ENCODE results near the gene NMNAT3. TPM values are rescaled to one million over a fixed set of nuclear protein-coding genes. Genes with fewer than 3 reads are reported as not detected.

The NMNAT3 gene
- total and polyA plus RNA-seq, 7 experiments from 2014 or later = 0.56 to 7.7 (median 5.6) TPM

GRCh38 chr3:139657434-139657833 lies 20.3 kb downstream of the NMNAT3 start:
- Histone ChIP-seq H3K4me3 (ENCODE audit: low read length) (no peak overlapping the region), H3K9me3 (ENCODE audit: control insufficient read depth in 2 of 3, low read length in 3 of 3) (no peaks in the 10 kb centered on the region), H3K27me3 (ENCODE audit: control insufficient read depth in 2 of 2, insufficient read depth in 2 of 2, low read length in 2 of 2) (no peaks in the 10 kb centered on the region), H3K4me1 (ENCODE audit: control insufficient read depth in 2 of 2, insufficient read depth in 2 of 2, low read length in 2 of 2) (no peaks in the 10 kb centered on the region), H3K36me3 (ENCODE audit: control insufficient read depth in 2 of 3, insufficient read depth in 3 of 3, low read length in 3 of 3) (no peaks in the 10 kb centered on the region), H3K27ac (ENCODE audit: low read depth, low read length) (no peak overlapping the region)
- Mint-ChIP-seq H3K4me3 (no peak overlapping the region), H3K36me3 (peaks cover 0 to 27% (median 9%) of the 10 kb centered on the region in 5 donors), H3K9me3 (peaks cover 0 to 2% (median 0%) of the 10 kb centered on the region in 11 donors), H3K4me1 (peaks cover 0 to 1% (median 0%) of the 10 kb centered on the region in 7 donors), H3K27me3 (no peaks in the 10 kb centered on the region), H3K27ac (no peak overlapping the region)
- ATAC-seq (no peak), DNase-seq (no peak)
- ChIA-PET CTCF (no interaction called here), POLR2A (no interaction called here)
- intact Hi-C loops (cut with micrococcal nuclease) = no loop called here

GRCh38 chr3:139655909-139656595 lies 21.7 kb downstream of the NMNAT3 start:
- Histone ChIP-seq H3K4me3 (ENCODE audit: low read length) (no peak overlapping the region), H3K36me3 (ENCODE audit: control insufficient read depth in 2 of 3, insufficient read depth in 3 of 3, low read length in 3 of 3) (no peaks in the 10 kb centered on the region), H3K9me3 (ENCODE audit: control insufficient read depth in 2 of 3, low read length in 3 of 3) (no peaks in the 10 kb centered on the region), H3K27ac (ENCODE audit: low read depth, low read length) (no peak overlapping the region), H3K4me1 (ENCODE audit: control insufficient read depth in 2 of 2, insufficient read depth in 2 of 2, low read length in 2 of 2) (no peaks in the 10 kb centered on the region), H3K27me3 (ENCODE audit: control insufficient read depth in 2 of 2, insufficient read depth in 2 of 2, low read length in 2 of 2) (no peaks in the 10 kb centered on the region)
- H3K9me3 Mint-ChIP-seq = peaks cover 0 to 2% (median 0%) of the 10 kb centered on the region in 11 donors
- H3K4me3 Mint-ChIP-seq = no peak overlapping the region
- no peaks in the 10 kb centered on the region for H3K27me3 Mint-ChIP-seq
- no peak overlapping the region for H3K27ac Mint-ChIP-seq
- intact Hi-C loops (cut with micrococcal nuclease) = no loop called here
- ChIA-PET CTCF (no interaction called here), POLR2A (no interaction called here)
- DNase-seq (no peak), ATAC-seq (no peak)
- peaks cover 0 to 1% (median 0%) of the 10 kb centered on the region in 7 donors for H3K4me1 Mint-ChIP-seq
- peaks cover 0 to 15% (median 5%) of the 10 kb centered on the region in 5 donors for H3K36me3 Mint-ChIP-seq

- POLR2A ChIA-PET = no interaction called here
- Mint-ChIP-seq H3K36me3 (peaks cover 0 to 10% (median 0%) of the 10 kb centered on the region in 5 donors), H3K27ac (no peak overlapping the region), H3K4me1 (peaks cover 0 to 1% (median 0%) of the 10 kb centered on the region in 7 donors), H3K27me3 (no peaks in the 10 kb centered on the region), H3K9me3 (peaks cover 0 to 2% (median 0%) of the 10 kb centered on the region in 11 donors), H3K4me3 (no peak overlapping the region)
- CTCF ChIA-PET = no interaction called here
- Histone ChIP-seq H3K36me3 (ENCODE audit: control insufficient read depth in 2 of 3, insufficient read depth in 3 of 3, low read length in 3 of 3) (no peaks in the 10 kb centered on the region), H3K9me3 (ENCODE audit: control insufficient read depth in 2 of 3, low read length in 3 of 3) (no peaks in the 10 kb centered on the region), H3K27ac (ENCODE audit: low read depth, low read length) (no peak overlapping the region), H3K4me3 (ENCODE audit: low read length) (no peak overlapping the region), H3K4me1 (ENCODE audit: control insufficient read depth in 2 of 2, insufficient read depth in 2 of 2, low read length in 2 of 2) (no peaks in the 10 kb centered on the region), H3K27me3 (ENCODE audit: control insufficient read depth in 2 of 2, insufficient read depth in 2 of 2, low read length in 2 of 2) (no peaks in the 10 kb centered on the region)
- ATAC-seq (no peak), DNase-seq (no peak)
- intact Hi-C loops (cut with micrococcal nuclease) = no loop called here
These were observed 23.0 kb downstream of the NMNAT3 start for GRCh38 chr3:139654637-139655365.

DNA sequence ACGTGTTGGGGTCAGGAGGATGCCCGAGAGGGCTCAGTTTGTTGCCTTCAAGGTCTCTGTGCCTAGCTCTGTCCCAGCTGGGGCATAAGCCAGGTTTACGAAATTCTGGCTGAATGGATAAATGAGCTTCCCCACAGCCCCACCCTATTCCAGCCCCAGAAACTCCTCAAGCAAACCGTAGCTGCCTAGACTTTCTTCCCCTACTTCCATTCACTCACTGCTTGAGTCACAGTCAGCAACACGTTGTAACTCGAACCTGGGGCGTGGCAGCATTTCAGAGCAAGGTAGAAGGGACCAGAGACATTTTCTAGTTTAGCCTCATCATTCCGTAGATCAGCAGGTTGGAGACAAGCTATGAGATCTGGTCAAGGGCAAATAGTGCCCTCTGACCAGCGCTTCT lies 24.2 kb downstream of the NMNAT3 start:
- H3K36me3 ChIP-seq (ENCODE audit: control insufficient read depth in 2 of 3, insufficient read depth in 3 of 3, low read length in 3 of 3) = no peaks in the 10 kb centered on the region
- Mint-ChIP-seq H3K36me3 (peaks cover 0 to 6% (median 0%) of the 10 kb centered on the region in 5 donors), H3K9me3 (peaks cover 0 to 2% (median 0%) of the 10 kb centered on the region in 11 donors), H3K4me3 (no peak overlapping the region), H3K27me3 (no peaks in the 10 kb centered on the region), H3K4me1 (no peaks in the 10 kb centered on the region), H3K27ac (no peak overlapping the region)
- H3K27ac ChIP-seq (ENCODE audit: low read depth, low read length) = no peak overlapping the region
- H3K27me3 ChIP-seq (ENCODE audit: control insufficient read depth in 2 of 2, insufficient read depth in 2 of 2, low read length in 2 of 2) = no peaks in the 10 kb centered on the region
- ChIA-PET POLR2A (no interaction called here), CTCF (no interaction called here)
- intact Hi-C loops (cut with micrococcal nuclease) = no loop called here
- DNase-seq (no peak), ATAC-seq (no peak)
- no peaks in the 10 kb centered on the region for H3K9me3 ChIP-seq (ENCODE audit: control insufficient read depth in 2 of 3, low read length in 3 of 3)
- H3K4me3 ChIP-seq (ENCODE audit: low read length) = no peak overlapping the region
- no peaks in the 10 kb centered on the region for H3K4me1 ChIP-seq (ENCODE audit: control insufficient read depth in 2 of 2, insufficient read depth in 2 of 2, low read length in 2 of 2)

GRCh38 chr3:139652561-139652960 lies 25.2 kb downstream of the NMNAT3 start:
- POLR2A ChIA-PET = no interaction called here
- Mint-ChIP-seq H3K27me3 (no peaks in the 10 kb centered on the region), H3K27ac (no peak overlapping the region), H3K4me1 (peaks cover 0 to 4% (median 0%) of the 10 kb centered on the region in 7 donors), H3K36me3 (peaks cover 0 to 5% (median 0%) of the 10 kb centered on the region in 5 donors), H3K4me3 (no peak overlapping the region), H3K9me3 (peaks cover 0 to 3% (median 0%) of the 10 kb centered on the region in 11 donors)
- H3K27ac ChIP-seq (ENCODE audit: low read depth, low read length) = no peak overlapping the region
- CTCF ChIA-PET = no interaction called here
- H3K4me1 ChIP-seq (ENCODE audit: control insufficient read depth in 2 of 2, insufficient read depth in 2 of 2, low read length in 2 of 2) = no peaks in the 10 kb centered on the region
- H3K27me3 ChIP-seq (ENCODE audit: control insufficient read depth in 2 of 2, insufficient read depth in 2 of 2, low read length in 2 of 2) = no peaks in the 10 kb centered on the region
- no peak for ATAC-seq
- no peak for DNase-seq
- H3K36me3 ChIP-seq (ENCODE audit: control insufficient read depth in 2 of 3, insufficient read depth in 3 of 3, low read length in 3 of 3) = no peaks in the 10 kb centered on the region
- no peak overlapping the region for H3K4me3 ChIP-seq (ENCODE audit: low read length)
- no peaks in the 10 kb centered on the region for H3K9me3 ChIP-seq (ENCODE audit: control insufficient read depth in 2 of 3, low read length in 3 of 3)
- intact Hi-C loops (cut with micrococcal nuclease) = no loop called here

DNA sequence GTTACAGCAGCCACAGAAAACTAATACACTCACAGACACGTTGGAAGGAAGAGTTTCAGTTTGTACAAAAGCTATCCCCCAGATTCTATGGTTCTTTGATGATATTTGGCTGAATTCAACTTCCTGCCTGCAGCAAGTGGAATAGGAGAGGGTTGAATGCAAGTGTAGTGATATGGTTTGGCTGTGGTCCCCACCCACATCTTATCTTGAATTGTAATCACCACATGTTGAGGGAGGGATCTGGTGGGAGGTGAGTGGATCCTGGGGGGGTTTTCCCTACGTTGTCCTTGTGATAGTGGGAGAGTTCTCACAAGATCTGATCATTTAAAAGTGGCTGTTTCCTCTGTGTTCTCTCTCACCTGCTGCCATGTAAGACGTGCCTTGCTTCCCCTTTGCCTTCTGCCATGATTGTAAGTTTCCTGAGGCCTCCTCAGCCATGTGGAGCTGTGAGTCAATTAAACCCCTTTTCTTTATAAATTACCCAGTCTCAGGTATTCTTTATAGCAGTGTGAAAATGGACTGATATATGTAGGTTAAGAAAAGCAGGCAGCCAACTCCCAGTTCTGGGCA lies 29.8 kb downstream of the NMNAT3 start:
- ChIA-PET POLR2A (no interaction called here), CTCF (no interaction called here)
- intact Hi-C loops (cut with micrococcal nuclease) = no loop called here
- no peaks in the 10 kb centered on the region for H3K27me3 Mint-ChIP-seq
- no peak overlapping the region for H3K4me3 Mint-ChIP-seq
- no peaks in the 10 kb centered on the region for H3K36me3 ChIP-seq (ENCODE audit: control insufficient read depth in 2 of 3, insufficient read depth in 3 of 3, low read length in 3 of 3)
- H3K27ac ChIP-seq (ENCODE audit: low read depth, low read length) = no peak overlapping the region
- H3K36me3 Mint-ChIP-seq = peaks cover 0 to 17% (median 11%) of the 10 kb centered on the region in 5 donors
- ATAC-seq (no peak), DNase-seq (no peak)
- no peaks in the 10 kb centered on the region for H3K27me3 ChIP-seq (ENCODE audit: control insufficient read depth in 2 of 2, insufficient read depth in 2 of 2, low read length in 2 of 2)
- H3K4me1 Mint-ChIP-seq = peaks cover 3 to 9% (median 5%) of the 10 kb centered on the region in 7 donors
- H3K4me3 ChIP-seq (ENCODE audit: low read length) = no peak overlapping the region
- H3K4me1 ChIP-seq (ENCODE audit: control insufficient read depth in 2 of 2, insufficient read depth in 2 of 2, low read length in 2 of 2) = no peaks in the 10 kb centered on the region
- H3K9me3 ChIP-seq (ENCODE audit: control insufficient read depth in 2 of 3, low read length in 3 of 3) = no peaks in the 10 kb centered on the region
- H3K27ac Mint-ChIP-seq = no peak overlapping the region
- H3K9me3 Mint-ChIP-seq = peaks cover 0 to 12% (median 2%) of the 10 kb centered on the region in 11 donors
